HCT116 (cell line): ENCODE measurements around the gene ZCCHC24.

Experiments used
- EZH2 ChIP-seq: fragments of 200-600 bp; sonication (generic); IDR thresholded peaks from 2 replicates; pipeline ENCODE4 v1.6.1; 2017; ENCODE audit warnings: antibody characterized with exemption, mixed run types
- JUND ChIP-seq: IDR thresholded peaks from 2 replicates; pipeline ENCODE4 v1.6.1; 2012
- POLR2A ChIP-seq: IDR thresholded peaks from 2 replicates; pipeline ENCODE4 v1.7.0; 2011; ENCODE audit warnings: borderline replicate concordance; ENCODE audit not compliant: insufficient read depth, insufficient read length; ENCODE audit errors: extremely low read depth
- RAD21 ChIP-seq: IDR thresholded peaks from 2 replicates; pipeline ENCODE4 v1.6.1; 2012; ENCODE audit warnings: low read depth, mild to moderate bottlenecking
- SP1 ChIP-seq: IDR thresholded peaks from 2 replicates; pipeline ENCODE4 v1.6.1; 2012; ENCODE audit warnings: low read depth
- SRF ChIP-seq: IDR thresholded peaks from 2 replicates; pipeline ENCODE4 v1.6.1; 2012; ENCODE audit warnings: low read depth
- TF ChIP-seq, protein P1 (sequence below), 3 experiments: fragments of 200-600 bp in 1 of 3; sonication (generic) in 1 of 3; IDR thresholded peaks in 2 of 3; conservative IDR thresholded peaks in 1 of 3; 2 replicates each; pipeline ENCODE4 v1.5.1; 2012 to 2017; ENCODE audit warnings: low read depth in 2 of 3, low read length in 2 of 3, antibody characterized with exemption in 1 of 3, borderline replicate concordance in 1 of 3, control low read depth in 1 of 3, mild to moderate bottlenecking in 1 of 3, mixed read lengths in 1 of 3, mixed run types in 1 of 3, moderate library complexity in 1 of 3; ENCODE audit not compliant: insufficient read depth in 1 of 3
- TF ChIP-seq, protein P2 (sequence below): IDR thresholded peaks from 2 replicates; pipeline ENCODE4 v1.6.1; 2011; ENCODE audit warnings: mild to moderate bottlenecking, low read length, moderate library complexity; ENCODE audit not compliant: insufficient replicate concordance; ENCODE audit errors: extremely low read depth

GRCh38 chr10:79453392-79453791 lies 8.0 kb upstream of the ZCCHC24 start:
- TF ChIP-seq JUND, result no peak
- TF ChIP-seq, protein P1, sequence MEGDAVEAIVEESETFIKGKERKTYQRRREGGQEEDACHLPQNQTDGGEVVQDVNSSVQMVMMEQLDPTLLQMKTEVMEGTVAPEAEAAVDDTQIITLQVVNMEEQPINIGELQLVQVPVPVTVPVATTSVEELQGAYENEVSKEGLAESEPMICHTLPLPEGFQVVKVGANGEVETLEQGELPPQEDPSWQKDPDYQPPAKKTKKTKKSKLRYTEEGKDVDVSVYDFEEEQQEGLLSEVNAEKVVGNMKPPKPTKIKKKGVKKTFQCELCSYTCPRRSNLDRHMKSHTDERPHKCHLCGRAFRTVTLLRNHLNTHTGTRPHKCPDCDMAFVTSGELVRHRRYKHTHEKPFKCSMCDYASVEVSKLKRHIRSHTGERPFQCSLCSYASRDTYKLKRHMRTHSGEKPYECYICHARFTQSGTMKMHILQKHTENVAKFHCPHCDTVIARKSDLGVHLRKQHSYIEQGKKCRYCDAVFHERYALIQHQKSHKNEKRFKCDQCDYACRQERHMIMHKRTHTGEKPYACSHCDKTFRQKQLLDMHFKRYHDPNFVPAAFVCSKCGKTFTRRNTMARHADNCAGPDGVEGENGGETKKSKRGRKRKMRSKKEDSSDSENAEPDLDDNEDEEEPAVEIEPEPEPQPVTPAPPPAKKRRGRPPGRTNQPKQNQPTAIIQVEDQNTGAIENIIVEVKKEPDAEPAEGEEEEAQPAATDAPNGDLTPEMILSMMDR (IDR thresholded peaks at IDR 0.05 in 2 of 3, conservative IDR thresholded peaks at IDR 0.05 in 1 of 3; ENCODE audit: borderline replicate concordance in 1 of 3, insufficient read depth in 1 of 3, low read depth in 2 of 3, low read length in 2 of 3), result no peak
- no peak for TF ChIP-seq SP1
- TF ChIP-seq POLR2A, result no peak
- TF ChIP-seq SRF, result no peak
- TF ChIP-seq, protein P2, sequence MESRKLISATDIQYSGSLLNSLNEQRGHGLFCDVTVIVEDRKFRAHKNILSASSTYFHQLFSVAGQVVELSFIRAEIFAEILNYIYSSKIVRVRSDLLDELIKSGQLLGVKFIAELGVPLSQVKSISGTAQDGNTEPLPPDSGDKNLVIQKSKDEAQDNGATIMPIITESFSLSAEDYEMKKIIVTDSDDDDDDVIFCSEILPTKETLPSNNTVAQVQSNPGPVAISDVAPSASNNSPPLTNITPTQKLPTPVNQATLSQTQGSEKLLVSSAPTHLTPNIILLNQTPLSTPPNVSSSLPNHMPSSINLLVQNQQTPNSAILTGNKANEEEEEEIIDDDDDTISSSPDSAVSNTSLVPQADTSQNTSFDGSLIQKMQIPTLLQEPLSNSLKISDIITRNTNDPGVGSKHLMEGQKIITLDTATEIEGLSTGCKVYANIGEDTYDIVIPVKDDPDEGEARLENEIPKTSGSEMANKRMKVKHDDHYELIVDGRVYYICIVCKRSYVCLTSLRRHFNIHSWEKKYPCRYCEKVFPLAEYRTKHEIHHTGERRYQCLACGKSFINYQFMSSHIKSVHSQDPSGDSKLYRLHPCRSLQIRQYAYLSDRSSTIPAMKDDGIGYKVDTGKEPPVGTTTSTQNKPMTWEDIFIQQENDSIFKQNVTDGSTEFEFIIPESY, result no peak
- no peak for TF ChIP-seq EZH2
- TF ChIP-seq RAD21, result no peak
